ENCODE results near the gene GPR161.

GPR161 gene

DNA sequence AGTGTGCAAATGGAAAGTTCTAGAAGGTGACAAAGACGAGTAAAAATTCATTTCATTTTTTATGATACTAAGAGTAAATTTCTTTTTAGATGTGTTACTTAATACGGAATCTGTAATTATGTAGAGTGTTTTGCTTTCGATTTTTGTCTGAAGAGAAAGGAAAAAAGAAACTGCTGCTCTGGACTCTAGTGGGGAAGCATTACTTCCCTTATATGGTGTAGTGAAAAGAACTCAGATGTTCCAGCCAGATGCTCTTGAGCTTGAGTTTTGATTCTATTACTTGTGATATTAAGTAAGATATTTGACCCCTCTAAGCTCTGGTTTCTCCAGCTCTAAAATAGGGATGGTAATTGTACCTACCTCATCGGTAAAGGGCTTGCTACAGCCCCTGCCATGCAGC is 12.2 kb upstream of the GPR161 start:
- in situ Hi-C loops (cut with MboI; ENCODE audit: low sequenced_read_pairs), result no loop called here

GRCh38 chr1:168146626-168147025 is 9.9 kb upstream of the GPR161 start:
- in situ Hi-C loops (cut with MboI; ENCODE audit: low sequenced_read_pairs), result no loop called here

GRCh38 chr1:168146160-168146539 is 9.4 kb upstream of the GPR161 start:
- in situ Hi-C loops (cut with MboI; ENCODE audit: low sequenced_read_pairs), result no loop called here

DNA sequence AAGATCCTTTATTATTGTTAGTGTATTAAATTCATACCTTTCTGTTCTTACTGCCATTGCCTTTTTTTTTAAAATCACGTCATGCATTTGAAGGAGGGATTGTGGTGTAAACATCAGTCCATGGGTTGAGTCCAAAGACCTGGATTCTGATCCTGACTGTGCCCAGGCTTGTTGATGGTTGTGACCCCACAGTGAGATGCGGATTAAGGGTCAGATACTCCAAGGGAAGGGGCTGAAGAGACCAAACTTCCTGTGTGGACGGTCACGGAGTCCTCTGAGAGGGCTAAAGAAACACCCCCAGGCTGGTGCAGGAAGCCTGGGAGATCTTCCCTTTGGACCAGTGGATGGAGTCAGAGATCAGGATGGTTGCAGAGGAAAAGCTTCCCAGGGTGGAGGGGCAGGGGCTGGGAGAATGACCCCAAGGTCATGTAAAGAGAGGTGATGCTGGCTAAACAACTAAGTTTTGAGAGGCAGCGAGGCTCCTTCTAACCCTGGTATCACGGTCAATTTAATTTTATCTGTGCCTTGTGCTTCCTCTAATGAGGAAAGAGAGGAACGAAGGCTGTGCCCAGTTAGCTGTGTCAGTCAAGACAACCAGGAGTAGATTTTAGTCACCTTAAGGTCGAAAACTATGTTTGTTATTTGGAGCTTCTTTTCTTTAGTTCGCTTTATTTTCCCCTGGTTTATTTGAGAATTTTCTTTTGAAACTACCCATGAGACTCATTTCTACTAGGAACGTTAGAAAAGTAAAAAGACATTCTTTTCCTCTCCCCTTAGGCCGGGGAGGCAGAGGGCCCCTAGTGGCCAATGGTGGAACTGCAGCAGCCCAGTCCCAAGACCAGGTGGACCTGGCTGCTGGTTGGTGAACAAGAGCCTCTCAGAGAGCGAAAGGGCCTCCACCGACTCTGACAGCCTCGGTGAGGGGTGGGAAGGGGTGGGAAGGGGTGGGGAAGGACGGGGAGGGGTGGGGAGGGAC is 8.7 kb upstream of the GPR161 start:
- in situ Hi-C loops (cut with MboI; ENCODE audit: low sequenced_read_pairs), result no loop called here

- in situ Hi-C loops (cut with MboI; ENCODE audit: low sequenced_read_pairs), result no loop called here
Observed at GRCh38 chr1:168141871-168142385, 5.2 kb upstream of the GPR161 start.

DNA sequence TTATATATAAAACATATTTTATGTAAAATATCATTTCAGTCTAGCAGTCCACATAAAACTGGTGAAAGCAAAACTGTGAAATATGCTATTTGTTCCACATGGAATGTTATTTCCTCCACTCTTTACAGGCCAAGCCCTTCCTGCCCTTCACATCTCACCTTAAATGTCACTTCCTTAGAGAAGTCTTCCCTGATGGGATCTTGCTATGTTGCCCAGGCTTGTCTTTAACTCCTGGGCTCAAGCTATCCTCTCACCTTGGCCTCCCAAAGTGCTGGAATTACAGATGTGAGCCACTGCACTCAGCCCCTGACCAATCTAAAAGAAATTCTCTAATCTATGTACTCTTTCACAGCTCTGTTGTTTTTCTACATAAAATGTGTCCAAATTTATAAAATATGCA is 2.3 kb upstream of the GPR161 start:
- in situ Hi-C loops (cut with MboI; ENCODE audit: low sequenced_read_pairs), result no loop called here

GRCh38 chr1:168138134-168138533 is 1.4 kb upstream of the GPR161 start:
- in situ Hi-C loops (cut with MboI; ENCODE audit: low sequenced_read_pairs), result no loop called here

DNA sequence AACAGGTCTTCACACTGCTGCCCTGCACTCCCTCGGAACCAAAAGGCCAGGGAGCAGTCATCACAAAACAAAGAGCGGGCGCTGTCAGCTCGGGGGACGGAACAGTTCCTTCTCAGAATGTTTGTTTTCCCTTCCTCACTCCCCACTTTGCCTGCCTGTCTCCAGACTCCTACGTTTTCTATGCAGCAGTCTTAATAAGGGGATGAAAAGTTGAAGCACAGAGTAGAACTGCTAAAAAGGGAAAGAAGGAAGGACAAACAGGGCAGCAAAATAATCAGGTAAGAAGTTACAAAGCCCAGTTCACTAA is 738 bp upstream of the GPR161 start:
- in situ Hi-C loops (cut with MboI; ENCODE audit: low sequenced_read_pairs), result no loop called here

DNA sequence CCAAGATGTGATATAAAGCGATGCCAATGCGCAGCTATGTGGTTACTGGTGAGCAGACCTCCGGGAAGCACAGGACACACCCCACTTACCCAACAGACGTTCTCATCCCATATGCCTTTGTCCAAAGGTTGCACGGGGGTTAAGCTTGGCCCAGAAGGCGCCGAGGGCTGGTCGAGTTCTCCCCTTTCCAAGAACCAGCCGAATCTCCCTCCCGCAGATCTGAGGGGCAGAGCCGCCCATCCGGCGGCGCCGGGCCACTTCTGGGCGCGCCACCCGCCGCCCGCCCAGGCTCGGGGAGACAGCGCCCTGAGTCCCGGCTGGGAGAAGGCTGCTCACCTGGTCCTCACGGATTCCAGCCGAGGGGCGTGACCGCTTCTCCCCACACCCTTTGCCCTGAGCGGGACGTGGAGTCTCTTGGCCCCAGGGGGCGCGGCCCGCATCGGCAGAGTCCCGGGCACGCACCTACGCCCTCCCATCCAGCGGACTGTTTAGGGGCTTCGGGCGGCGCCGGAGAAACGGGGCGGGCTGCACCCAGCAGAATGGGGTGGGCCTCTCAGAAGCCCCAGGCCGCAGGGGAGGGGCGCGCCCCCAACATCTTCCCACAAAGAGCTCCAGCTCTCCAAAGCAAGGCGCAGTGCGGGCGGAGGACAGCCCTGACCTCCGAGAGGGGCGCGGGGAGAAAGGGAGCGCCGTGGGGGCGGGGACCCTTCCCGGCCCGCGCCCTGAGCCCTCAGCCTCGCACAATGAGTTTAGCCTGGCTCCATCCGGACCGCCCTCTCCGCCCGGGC is 615 bp downstream of the GPR161 start:
- in situ Hi-C loops (cut with MboI; ENCODE audit: low sequenced_read_pairs), result no loop called here

DNA sequence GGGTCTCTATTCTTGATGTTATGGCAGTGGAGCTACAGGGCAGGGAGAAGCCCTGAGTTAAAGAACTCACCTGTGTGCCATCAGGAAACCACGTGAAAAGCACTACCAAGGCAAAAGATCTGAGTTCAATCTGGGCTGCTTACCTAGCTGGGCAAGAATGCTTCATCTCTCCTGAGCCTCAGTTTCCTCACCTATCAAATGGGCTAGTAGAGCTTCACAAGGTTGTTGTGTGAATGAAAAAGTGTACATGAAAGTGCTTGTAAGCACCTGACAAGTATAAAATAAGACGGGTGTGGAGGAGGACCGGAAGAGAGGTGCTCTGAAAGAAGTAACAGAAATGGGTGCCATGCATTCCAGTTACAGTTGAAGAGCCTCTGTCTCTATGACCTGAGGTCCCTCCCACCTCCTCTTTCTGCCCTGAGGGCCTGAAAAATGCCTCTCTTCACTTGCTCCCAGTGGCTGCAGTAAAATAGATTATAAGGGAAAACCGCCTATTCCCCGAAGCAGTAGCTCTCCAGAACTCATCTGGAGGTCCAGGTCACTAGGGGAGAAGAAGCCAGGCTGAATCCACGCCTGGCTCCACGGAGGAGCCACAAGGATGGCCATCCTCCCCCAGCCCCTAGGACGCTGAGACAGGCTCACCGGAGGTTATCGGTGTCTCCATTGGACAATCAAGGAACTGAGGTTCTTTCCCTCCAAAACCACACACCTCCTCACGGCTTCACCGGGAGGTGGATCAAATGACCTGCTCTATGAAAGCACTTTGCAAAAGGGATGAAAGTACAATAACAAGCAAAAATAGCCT is 1.4 kb downstream of the GPR161 start:
- in situ Hi-C loops (cut with MboI; ENCODE audit: low sequenced_read_pairs), result no loop called here

DNA sequence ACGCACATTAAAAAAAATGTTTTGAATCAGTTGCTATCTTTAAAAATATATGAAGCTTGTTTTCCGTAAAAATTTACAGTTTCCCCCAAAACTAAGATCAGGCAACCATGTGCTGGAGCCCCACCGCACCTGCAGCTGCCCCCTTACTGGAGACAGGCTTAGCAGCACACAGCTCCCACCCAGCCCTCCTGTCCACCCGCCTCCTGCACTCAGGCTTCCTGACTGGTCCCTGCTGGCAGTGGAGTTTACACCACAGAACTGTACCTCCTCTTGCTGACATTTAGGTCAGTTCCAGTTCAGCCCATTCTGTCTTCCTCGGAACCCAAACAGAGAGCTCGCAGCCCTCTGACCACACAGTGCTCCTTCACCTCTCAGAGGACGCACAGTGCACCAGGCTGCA is 2.1 kb downstream of the GPR161 start:
- in situ Hi-C loops (cut with MboI; ENCODE audit: low sequenced_read_pairs), result no loop called here

DNA sequence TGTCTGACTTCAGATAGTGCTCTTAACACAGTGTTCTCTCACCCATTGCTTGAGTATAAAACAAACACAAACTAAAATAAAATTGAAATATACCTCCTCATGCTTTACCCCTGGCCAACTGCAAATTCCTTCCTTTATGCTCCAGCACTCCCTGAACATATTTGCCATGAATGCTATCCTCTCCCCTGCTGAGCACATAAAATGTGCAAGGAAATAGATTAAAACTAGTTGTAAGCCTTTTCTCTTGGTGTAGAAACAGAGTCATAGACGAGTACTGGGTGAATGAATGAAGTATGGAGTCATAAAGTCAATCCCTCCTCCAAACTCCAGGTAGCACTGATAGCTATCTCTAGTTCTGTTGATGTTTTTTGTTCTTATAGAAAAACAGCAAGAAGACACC is 2.6 kb downstream of the GPR161 start:
- in situ Hi-C loops (cut with MboI; ENCODE audit: low sequenced_read_pairs), result no loop called here

DNA sequence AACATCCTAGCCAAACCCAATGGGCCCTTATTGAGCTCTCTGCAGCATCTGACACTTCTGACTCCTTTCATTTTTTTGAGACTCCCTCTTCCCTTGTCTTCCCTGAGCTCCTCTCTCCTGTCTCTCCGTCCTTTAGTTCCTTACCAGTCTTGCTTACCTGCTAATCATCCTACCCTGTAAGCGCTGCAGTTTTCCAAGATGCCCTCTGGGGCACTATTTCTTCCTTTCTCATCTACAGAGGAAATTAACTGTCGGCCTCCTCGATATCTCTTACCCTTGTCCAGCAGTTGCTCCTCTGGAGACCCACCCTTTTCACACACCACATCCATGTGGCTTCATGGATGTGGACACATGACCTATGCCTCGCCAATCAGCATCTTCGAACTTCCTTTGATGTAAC is 6.8 kb downstream of the GPR161 start:
- in situ Hi-C loops (cut with MboI; ENCODE audit: low sequenced_read_pairs), result no loop called here

- in situ Hi-C loops (cut with MboI; ENCODE audit: low sequenced_read_pairs), result no loop called here
Observed at GRCh38 chr1:168127503-168127902, 9.2 kb downstream of the GPR161 start.

DNA sequence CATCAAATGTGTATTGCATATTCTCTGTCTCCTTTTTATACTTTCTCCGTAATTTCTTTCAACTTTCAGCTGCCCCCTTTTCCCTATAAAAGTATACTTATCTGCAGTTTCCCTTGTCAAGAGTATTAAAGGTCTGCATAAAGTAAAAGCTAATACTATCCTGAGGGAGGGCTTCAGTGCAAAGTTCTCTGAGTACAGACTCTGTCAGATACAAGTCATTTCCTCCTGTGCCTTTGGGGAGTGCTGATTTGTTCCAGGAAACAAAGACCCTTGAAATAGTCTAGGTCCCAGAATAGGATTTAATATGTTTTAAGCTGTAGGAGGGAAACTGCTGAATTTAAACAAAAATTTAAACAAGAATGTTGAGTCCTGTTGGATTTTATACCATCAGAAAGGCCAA is 11.7 kb downstream of the GPR161 start:
- in situ Hi-C loops (cut with MboI; ENCODE audit: low sequenced_read_pairs), result no loop called here

- in situ Hi-C loops (cut with MboI; ENCODE audit: low sequenced_read_pairs), result no loop called here
Observed at GRCh38 chr1:168121401-168122011, 15.2 kb downstream of the GPR161 start.

DNA sequence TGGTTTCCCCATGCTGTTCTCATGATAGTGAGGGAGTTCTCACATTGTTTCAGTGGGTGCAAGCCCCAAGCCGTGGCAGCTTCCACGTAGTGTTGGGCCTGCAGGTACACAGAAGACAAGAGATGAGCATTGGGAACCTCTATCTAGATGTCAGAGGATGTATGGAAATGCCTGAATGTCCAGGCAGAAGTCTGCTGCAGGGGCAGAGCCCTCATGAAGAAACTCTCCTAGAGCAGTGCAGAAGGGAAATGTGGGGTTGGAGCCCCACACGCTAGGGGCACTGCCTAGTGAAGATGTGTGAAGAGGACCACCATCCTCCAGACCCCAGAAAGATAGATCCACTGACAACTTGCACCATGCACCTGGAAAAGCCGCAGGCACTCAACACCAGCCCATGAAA is 17.0 kb downstream of the GPR161 start:
- in situ Hi-C loops (cut with MboI; ENCODE audit: low sequenced_read_pairs), result no loop called here

GRCh38 chr1:168116327-168116799 is 20.4 kb downstream of the GPR161 start:
- in situ Hi-C loops (cut with MboI; ENCODE audit: low sequenced_read_pairs), result no loop called here

- in situ Hi-C loops (cut with MboI; ENCODE audit: low sequenced_read_pairs), result no loop called here
Observed at GRCh38 chr1:168114845-168115244, 21.9 kb downstream of the GPR161 start.

DNA sequence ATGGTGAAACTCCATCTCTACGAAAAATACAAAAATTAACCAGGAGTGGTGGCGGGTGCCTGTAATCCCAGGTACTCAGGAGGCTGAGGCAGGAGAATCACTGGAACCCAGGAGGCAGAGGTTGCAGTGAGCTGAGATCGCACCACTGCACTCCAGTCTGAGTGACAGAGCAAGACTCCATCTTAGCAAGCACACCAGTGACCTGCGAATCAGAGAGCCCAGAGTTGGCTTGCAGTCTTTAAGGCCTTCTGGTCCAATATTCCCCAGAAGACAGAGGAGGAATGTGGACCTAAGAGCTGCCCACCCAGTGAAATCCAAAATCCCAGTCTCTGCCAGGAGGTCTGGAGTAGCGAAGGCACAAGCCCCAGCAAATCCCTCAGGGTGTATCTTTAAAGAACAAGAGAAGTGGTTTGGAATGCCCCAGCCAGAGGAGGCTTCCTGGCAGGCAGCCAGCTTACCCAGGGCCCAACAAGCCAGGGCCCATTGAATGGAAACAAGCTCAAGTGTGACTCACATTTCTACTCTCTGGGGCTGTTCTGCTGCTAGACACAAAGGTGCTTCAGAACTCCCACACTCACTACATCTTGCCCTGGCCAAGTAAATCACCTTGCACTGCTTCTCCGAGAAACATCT is 23.9 kb downstream of the GPR161 start:
- in situ Hi-C loops (cut with MboI; ENCODE audit: low sequenced_read_pairs), result no loop called here
